Activated T-cell treated with anti-CD3 and anti-CD28 coated beads for 24 hours (primary cell): ENCODE measurements around the gene C1QTNF5.
A peak's percentile ranks its signal among the peaks of the same experiment; 100 is the strongest.
"Not testable (repeated sequence)": the region's sequence is repeated elsewhere in the genome, so short reads cannot be mapped to it uniquely, and the experiment has no call there.

Source experiments
- DNase-seq: peaks from one replicate; pipeline ENCODE4 v3.0.0-alpha.2; 2020; ENCODE audit warnings: low read depth

C1QTNF5 gene, protein sequence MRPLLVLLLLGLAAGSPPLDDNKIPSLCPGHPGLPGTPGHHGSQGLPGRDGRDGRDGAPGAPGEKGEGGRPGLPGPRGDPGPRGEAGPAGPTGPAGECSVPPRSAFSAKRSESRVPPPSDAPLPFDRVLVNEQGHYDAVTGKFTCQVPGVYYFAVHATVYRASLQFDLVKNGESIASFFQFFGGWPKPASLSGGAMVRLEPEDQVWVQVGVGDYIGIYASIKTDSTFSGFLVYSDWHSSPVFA

DNA sequence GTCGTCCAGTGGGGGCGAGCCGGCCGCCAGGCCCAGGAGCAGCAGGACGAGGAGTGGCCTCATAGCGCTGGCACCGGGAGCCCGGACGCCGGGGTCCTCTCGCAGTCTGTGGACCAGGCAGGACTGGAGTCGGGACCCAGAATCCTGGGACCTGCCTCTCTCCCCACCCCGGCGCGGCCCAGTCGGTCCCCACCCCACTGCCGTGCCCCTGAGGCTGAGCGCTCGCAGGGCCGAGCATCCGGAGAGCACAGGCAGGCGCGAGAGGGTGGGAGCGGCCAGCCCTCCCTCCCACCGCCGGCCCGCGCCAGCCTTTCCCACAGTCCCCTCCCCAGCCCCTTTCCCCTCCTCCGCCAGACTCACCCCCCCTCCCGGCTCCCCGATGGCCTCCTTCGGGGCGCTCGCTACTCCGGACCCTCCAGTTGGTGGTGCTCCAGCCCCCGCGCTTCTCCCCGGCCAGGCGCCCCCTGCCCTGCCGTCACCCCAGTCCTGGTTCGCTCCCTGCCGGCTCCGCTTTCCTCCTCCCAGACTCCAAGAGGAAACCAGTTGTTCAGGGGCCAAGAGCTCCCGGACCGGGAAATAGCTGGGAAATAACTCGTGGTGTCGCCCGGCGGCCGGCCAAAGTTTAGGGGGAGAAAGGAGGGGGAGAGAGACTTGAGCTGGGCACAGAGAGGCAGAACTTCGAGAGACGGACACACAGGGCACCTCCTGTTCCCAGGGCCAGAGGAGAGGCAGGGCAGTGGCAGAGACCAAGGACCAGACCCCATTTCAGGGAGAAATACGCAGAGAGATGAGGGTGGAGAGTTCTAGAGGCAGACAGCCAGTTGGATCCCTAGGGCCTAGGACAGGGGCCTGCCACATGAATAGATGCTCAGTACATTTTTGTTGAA lies at the start of gene C1QTNF5:
Gene C1QTNF5, minus strand, starts transcription at position 549 of the 887 bp plus-strand sequence. Its CDS starts 486 bp downstream, at position 63.
- DNase-seq, result no peak

DNA sequence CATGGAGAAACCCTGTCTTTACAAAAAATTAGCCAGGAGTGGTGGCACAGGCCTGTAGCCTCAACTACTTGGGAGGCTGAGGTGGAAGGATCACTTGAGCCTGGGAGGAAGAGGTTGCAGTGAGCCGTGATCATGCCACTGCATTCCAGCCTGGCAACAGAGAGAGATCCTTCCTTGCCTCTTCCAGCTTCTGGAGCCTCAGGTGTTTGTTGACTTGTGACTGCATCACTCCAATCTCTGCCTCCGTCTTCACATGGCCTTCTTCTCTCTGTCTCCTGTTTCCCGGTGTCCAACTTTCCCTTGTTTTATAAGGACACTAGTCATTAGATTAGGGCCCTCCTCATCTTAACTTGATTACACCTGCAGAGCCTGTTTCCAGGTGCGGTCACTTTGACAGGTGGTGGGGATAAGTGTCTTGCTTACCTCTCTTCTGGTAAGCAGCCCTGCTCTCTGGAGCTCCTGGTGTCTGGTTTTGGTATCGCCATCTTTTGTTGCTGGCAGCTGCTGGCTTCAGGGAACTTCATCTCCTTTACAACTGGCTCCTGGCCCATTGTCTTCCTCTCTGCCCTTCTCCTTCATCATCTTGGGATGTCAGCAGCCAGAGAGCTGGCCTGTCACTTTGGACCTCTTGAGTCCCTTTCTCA lies 49.0 kb upstream of the C1QTNF5 start:
- no peak for DNase-seq

DNA sequence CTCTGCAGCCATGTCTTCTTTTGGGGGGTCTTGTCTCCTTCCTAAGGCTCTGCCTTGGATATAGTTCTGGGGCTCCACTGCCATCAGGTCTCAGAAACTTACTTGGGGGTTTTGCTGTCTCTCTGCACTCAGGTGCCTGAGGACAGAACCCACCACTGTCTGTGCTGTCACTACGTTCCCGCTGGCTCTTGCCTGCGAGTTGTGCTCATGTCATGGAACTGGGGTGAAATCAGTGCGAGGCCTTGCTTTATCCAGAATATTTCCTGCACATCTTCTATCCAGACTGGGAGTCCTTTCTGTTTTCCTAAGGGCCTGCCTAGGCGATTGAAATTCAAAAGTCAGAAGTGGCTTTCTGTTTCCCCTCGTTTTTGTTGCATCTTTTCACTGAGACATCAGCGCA lies 47.4 kb upstream of the C1QTNF5 start:
- DNase-seq, result no peak

DNA sequence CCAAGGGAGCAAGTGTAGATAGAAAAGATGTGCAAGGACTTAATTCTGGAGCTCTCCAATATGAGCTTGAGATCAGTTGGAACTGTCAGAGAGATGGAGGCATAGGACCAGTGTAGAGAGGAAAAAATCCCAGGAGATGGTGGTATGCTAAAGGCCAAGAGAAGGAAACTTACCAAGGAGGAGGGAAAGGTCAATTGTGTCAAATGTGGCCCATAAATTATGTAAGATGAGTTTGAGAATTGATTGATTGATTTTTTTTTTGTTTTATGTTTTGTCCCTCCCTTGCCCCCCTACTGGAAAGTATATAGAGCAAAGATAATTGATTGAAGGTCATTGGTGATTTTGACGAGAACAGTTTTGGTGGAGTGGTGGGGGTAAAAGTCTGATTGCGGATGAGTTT lies 43.6 kb upstream of the C1QTNF5 start:
- DNase-seq, result no peak

DNA sequence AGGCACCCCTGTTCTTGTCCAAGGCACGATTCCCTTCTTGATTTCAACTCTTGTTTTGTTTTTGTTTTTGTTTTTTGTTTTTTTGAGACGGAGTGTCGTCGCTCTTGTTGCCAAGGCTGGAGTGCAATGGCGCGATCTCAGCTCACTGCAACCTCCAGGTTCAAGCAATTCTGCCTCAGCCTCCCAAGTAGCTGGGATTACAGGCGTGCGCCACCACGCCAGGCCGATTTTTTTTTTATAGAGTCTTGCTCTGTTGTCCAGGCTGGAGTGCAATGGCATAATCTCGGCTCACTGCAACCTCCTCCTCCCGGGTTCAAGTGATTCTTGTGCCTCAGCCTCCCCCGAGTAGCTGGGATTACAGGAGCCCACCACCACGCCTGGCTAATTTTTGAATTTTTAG lies 41.8 kb upstream of the C1QTNF5 start:
- DNase-seq, result not testable (repeated sequence)

DNA sequence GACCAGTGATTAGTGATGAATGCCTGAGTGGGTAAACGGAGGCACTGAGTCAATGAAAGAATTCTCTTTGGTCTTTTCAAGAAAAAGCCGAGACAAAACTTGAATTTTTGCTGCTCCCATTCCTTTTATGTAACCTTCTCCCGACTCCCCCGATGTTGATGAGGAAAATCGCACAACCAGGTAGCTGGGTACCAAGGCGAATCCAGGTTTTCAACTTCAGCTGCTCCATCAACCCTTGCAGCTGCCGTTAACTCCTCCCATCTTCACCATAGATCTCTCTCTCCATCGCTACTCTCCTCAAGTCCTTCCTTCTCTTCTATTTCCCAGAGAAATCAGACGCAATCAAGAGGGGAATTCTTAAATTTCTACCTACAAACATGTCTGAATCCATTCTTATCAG lies 41.4 kb upstream of the C1QTNF5 start:
- no peak for DNase-seq

DNA sequence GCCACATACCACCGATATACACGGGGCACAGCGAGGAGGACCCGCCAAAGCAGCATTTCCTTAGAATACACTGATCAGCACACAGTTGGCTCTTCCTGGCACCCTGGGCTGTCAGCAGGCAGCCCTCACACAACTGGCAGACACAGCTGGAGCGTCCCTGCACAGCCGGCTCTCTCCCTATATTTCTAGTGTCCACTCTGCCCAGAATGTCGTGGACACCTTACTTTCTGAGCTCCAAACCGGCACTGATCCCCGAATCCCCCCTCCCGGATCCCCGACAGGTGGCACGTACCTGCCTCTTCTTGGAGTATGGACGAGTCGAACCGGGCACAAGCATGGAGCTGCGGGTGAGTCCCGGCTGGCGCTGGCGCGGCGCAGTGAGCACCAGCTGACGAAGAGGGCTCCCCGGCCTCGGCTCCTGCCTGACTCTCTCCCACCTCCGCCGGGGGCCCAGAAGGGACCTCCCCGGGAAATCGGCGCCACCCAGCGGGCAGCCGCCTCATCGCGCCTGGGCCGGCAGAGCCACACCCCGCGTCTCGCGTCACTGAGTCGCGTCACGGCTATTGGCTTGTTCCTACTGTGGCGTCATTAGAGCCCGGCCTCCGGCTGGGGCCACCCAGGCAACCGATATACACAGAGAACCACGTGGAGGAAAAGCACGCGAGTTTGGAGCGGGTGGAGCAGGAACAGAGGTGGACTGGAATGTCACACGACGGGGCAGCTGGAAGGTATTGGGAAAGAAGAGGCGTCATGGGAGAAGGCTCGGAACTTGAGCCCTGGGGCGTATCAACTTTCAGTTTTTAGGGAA lies 40.7 kb upstream of the C1QTNF5 start, which contains the start of gene USP2:
Gene USP2, minus strand, starts transcription at position 510 of the 808 bp plus-strand sequence. CDS start 8,210 bp downstream, outside the sequence.
- peak; percentile 97 for DNase-seq

DNA sequence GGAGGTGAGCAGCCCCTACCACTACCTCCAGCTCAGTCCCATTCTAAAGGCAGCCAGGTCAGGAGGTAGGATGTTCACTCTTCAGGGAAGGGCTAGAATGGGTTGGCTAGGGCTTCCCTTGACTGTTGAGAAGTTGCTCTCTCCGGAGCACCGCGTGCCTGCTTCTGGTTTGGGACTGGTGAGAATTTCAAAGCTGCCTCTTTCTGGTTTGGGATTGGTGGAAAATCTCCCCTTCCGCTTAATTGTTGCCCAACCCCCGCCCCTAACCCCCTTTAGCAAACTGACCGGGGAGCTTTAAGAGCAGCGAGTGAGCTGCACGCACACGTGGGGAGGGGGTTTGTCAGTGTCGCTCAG lies 40.1 kb upstream of the C1QTNF5 start:
- DNase-seq, result no peak

DNA sequence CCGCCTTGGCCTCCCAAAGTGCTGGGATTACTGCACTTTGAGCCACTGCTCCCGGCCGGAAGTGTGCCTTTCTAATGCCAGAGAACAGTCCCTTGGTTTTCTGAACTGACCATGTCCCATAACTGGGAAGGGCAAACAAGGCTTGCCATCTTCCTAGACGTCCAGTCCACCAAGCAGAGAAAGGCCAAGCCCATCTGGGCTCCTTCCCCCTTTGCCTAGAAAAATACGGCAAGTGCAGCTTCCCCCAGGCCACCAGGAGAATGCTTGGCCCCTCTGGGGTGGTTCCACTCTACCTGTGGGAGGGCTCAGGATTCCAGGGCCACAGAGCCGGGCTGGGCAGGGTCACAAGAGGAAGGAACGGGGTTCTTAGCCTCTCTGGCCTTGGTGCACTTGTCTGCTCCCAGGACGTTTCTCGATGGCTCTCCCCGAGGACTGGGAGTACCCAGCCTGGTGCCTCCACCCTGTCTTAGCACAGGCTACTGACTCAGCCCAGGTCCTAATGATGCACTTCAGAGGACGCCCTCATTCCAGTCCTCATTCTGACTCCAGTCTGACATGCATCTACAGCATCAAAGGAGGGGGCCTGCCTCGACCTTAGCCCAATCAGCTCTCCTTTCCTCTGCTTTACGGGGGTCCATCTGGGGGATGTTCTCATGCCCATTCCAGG lies 39.6 kb upstream of the C1QTNF5 start:
- no peak for DNase-seq

DNA sequence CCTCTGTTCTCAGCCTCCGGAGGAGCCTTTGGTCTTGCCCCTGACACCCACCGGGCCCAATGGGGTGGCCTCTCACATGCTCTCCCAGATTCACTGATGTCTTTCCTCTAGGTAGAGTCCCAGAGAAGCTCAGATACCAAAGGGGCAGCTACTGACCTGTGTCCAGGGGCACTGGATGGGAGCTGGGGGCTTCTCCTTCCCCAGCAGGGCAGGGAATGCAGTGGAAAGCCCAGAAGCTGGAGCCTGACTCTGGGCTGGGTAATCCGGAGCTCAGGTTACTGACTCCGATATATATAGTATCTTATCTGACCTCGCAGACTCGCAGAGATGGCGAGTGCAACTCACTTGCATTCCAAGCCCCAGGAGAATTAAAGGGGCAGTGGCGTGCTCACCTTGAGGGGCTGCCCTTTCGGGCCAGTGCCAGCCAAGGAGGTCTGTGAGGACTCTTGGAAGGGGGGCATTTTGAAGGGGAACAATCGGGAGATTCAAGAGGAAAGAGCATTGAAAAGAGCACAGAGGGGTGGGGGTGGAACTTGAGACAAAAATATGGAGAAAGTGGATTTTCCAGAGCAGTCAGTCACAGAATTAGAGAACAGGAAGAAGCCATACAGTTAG lies 38.3 kb upstream of the C1QTNF5 start:
- no peak for DNase-seq

DNA sequence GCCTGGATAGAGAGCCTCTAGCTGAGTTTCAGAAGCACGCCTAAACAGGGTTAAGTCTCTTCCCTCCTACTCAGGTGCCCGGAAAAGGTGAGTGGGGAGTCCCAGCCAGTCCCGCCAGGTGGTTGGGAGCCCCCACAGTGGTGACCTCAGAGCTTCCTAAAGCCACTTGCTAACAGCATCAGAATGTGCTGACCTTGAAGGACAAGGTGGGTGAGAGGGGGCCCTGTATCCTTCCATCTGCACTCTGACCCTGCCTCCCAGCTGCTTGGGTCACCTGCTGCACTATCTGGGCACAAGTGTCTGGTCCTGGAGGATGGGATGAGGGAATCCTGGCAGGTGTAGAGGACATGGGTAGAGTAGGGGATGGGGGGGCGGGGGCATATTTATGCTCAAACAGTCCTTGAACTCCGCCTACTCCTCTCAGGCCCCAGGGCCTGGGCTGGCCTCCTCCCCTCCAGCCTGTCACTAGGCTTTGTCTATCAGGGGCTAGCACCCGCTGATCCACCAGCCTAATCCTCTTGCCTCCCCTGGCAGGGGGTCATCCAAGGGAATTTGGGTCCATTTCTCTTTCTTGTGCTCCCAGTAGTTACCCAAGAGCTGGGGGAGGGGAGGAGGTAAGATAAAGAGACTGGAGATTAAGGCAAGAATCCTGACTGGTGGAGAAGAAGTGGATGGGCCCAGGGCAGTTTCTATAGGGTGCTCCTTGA lies 37.4 kb upstream of the C1QTNF5 start:
- no peak for DNase-seq

DNA sequence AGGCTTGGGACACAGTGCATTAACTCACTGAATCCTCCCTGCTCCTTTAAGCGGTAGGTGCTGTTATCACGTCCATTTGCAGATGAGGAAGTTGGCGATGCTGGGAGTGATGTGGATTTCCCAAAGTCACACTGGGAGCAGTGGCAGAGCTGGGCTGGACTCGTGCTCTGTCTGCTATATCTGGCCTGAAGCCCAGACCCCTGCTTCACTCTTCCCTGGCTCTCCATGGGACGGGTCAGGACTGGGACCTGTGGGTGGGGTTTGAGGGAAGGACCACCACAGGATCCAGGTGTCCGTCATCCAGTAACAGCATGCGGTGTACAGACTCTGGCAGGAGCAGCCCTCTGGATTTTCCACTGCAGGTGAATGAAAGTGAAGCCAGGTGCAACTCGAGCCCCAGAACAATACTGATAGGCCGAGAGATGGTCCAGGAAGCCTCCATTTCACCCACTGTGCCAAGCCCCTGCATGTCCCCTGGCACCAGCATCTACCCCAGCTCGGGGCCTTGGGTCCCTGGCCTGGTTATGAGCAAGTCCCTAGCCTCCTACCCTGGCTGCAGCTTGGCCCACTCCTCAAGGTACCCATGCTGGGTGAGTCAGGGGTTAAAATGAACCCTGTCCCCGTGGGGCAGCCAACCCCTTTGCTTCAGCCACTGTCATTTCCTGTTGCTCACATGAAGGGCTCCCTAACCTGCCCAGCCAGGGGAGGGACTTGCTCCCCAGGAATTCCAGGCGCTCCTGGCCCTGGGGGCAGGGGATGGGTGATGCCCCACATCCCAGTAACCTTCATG lies 36.6 kb upstream of the C1QTNF5 start:
- no peak for DNase-seq

DNA sequence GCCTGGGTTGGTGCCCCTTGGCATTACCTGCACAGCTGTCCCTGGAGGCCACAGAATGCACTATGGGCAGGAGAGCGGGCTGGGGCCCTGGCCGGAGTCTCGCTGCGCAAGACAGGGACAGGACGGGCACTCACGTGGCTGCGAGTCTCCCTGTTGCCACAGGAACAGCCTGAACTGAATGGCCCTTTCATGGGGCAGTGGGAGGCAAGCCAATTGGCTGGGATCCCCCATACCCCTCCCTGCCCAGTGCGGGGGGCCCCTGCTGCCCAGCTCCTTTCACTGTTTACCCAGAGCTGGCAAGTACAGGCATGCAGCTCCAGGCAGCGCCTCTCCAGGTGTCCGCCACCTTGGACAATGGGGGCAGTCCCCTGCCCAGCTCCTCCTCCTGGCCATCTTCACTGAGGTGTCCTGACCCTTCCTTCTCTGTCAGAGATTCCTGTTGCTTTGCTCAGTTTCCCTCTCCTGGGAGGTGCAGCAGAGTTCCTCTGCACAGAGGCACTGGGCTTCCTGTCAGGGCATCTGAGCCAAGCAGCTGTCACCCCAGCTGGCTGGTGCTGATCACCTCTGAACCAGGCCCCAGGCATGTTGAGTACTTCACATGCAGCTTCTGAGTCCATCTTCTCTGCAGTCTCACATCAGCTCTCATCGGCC lies 35.6 kb upstream of the C1QTNF5 start:
- DNase-seq, result no peak

DNA sequence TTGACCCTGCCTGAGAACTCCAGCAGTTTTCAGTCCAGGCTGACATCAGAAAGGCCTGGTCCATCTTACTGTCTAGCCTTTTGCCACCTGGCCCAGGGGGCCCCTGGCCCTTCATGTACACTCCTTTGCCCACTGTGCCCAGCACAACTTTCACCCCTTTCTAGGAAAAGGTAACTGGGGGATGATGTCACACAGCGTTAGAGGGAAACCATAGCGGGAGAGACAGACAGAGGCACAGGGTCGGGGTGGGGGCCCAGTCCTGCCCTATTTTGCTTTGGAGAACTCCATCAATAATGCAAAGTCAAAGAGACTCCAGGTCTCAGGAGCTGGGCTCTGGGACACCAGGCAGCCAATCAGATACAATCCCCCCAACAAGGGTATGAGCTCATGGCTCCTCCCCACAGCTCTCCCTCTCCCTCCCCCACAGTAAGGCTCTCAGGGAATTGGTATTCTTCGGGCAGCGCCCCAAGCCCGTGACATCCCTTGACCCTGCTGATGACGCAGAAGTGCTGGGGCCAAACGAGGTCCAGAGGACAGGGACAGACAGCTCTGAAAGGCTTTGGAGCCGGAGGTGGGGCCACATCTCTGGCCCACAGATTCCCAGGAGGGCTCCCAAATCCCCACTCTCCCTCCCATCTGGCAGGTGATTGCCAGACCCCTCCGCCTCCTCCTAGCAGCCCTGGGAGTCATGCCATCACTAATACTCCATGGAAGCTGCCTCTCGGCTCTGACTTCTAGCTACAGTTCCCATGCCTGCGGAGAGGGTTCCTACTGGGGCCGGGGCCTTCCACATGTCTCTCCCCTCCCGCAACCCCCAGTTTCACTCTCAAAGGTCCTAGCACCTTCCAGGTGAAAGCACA lies 34.9 kb upstream of the C1QTNF5 start:
- no peak for DNase-seq

DNA sequence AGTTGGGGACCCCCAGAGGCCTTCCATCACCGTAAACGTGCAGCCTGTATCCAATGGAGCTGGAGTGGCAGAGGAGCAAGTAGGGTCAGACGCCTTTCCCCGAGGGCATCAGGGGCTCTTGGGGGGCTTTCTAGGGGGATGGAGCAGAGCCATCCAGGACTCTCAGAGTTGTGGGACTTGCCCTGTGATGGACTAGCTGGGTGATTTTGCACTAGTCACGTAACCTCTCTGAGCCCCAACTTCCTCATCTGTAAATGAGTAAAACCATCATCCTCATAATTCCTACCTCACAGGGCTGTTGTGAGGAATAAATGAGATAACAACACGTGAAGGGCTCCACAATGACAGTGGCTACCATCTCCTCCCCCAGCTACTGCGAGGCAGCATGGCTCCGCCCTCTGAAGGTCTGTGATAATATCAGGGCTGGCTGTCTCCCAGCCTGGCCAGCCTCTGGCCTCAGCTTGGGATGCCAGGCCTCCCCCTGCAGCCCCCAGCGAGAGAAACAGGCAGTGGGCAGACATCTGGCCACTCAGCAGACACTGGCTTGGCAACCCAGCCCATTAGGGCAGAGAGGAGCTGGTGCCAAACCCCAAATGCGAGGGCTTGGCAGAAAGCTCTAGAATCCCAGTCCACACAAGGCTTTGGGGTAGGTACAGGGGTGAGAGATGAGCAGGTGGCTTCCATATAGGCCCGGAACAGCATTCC lies 34.1 kb upstream of the C1QTNF5 start:
- no peak for DNase-seq

DNA sequence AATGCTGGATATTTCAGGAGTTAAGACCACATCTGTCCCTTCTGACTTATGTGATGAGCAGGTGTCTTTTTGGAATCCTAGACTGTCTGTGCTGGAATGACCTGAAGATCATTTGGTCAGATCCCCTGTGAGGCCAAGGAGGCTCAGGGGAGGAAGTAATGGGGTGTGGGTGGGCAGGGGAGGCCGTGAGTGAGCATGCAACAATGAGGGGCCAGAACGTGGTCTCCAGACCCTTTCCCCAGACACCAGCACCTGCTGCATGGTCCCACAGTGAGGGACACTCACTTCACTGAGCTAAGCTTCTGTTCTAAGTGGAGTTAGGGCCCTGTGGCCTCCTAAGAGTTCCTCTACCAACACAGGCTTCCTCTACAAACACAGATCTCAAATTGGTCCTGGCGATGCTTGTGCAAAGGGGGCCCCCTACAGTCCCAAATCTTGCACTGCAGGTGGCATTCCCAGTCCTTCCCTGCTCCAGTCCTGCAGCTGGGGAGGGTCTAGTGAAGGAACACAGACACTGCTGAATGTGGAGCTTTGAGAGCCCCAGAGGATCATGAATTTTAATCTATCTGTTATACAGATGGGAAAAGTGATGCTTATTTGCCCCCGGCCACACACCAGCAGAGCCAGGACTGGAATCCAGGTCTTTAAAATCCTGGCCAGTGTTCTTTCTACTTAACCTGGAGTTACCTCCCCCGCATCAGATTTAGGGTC lies 33.4 kb upstream of the C1QTNF5 start:
- DNase-seq, result no peak
